Keratinocyte (primary cell): ENCODE data around the gene ATE1.

Source experiments
- CTCF ChIP-seq, 3 experiments: IDR thresholded peaks in 1 of 3; conservative IDR thresholded peaks in 1 of 3; optimal IDR thresholded peaks in 1 of 3; 2 replicates in 2 of 3; 3 replicates in 1 of 3; pipeline versions ENCODE3 to v1.5.1; 2011; ENCODE audit warnings: low read length in 3 of 3, mild to moderate bottlenecking in 3 of 3, moderate library complexity in 2 of 3, control low read depth in 1 of 3, inconsistent platforms in 1 of 3; ENCODE audit not compliant: insufficient read depth in 2 of 3; ENCODE audit errors: extremely low read depth in 1 of 3
- EZH2 ChIP-seq: IDR thresholded peaks from one replicate; pipeline ENCODE4 v1.6.1; 2012; ENCODE audit warnings: inconsistent platforms, mild to moderate bottlenecking, low read length, moderate library complexity

DNA sequence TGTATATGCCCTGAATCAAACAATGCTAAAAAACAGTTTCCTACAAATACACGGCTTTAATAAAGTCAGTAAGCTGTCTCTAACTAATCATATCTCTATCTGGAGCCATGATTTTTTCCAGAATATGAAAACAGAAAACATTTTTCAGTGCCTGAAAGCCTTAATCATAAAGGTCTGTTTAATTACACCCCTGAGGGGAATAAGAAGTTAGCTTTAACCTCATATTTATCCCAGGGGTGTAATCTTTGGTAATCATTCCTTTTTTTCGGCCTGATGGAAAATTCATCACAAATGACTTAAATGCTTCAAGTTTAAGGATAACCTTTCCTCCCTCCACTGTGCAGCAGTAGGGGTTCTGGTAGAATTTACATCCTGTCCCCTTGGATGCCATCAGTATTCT is 124.2 kb downstream of the ATE1 start:
- no peak for TF ChIP-seq CTCF (optimal IDR thresholded peaks at IDR 0.05 in 1 of 3, IDR thresholded peaks at IDR 0.05 in 1 of 3, conservative IDR thresholded peaks at IDR 0.05 in 1 of 3; ENCODE audit: extremely low read depth in 1 of 3, insufficient read depth in 2 of 3, low read length in 3 of 3)
- no peak for TF ChIP-seq EZH2
